Measurements from ENCODE around the gene PDE9A. TPM values are rescaled to one million over a fixed set of nuclear protein-coding genes. Genes with fewer than 3 reads are reported as not detected.

Gene PDE9A
- total RNA-seq, 1 donor from 2014 or later: 3.9 TPM

DNA sequence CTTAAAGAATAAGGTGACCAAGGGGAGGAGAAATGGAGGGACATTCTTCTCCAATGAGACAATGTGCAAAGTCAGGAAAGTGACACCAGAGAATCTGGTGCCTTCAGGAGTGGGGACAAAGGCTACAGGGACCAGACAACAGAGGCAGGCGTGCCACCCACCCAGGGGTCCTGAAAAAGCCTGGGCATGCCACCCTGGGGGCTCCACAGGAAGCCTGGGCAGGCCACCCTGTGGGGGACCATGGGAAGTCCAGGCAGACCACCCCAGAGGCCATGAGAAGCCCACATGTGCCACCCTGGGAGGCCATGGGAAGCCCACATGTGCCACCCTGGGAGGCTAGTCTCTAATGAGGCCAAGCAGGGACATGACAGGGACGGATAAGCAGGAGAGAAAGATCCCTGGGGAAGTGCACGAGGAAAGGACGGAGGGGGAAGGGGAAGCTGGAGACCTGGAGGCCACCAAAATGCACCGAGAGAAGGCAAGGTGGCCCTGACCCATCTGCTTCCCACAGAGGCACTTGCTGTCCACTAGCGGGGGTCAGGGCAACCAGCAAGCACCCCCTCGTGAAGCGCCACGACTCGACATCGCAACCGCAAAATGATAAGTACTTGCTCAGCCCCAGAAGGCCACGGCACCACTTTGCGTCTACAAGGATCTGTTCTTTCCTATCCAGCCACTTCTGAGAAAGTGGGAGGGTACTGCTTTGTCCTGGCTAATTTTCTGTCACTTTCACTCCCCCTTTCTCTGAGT lies 7.2 kb upstream of the PDE9A start:
- peaks cover 34% of the 10 kb centered on the region for H3K27me3 ChIP-seq (ENCODE audit: control insufficient read depth, insufficient read depth, low read length)
- H3K4me3 ChIP-seq (ENCODE audit: low read depth, low read length): no peak overlapping the region
- no peak for DNase-seq (ENCODE audit: low read depth)
- TF ChIP-seq, protein P1, sequence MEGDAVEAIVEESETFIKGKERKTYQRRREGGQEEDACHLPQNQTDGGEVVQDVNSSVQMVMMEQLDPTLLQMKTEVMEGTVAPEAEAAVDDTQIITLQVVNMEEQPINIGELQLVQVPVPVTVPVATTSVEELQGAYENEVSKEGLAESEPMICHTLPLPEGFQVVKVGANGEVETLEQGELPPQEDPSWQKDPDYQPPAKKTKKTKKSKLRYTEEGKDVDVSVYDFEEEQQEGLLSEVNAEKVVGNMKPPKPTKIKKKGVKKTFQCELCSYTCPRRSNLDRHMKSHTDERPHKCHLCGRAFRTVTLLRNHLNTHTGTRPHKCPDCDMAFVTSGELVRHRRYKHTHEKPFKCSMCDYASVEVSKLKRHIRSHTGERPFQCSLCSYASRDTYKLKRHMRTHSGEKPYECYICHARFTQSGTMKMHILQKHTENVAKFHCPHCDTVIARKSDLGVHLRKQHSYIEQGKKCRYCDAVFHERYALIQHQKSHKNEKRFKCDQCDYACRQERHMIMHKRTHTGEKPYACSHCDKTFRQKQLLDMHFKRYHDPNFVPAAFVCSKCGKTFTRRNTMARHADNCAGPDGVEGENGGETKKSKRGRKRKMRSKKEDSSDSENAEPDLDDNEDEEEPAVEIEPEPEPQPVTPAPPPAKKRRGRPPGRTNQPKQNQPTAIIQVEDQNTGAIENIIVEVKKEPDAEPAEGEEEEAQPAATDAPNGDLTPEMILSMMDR (IDR thresholded peaks at IDR 0.05; ENCODE audit: insufficient read depth, low read length, poor library complexity, severe bottlenecking): no peak
- no peaks in the 10 kb centered on the region for H3K36me3 ChIP-seq (ENCODE audit: control insufficient read depth, insufficient read depth, low read length)

DNA sequence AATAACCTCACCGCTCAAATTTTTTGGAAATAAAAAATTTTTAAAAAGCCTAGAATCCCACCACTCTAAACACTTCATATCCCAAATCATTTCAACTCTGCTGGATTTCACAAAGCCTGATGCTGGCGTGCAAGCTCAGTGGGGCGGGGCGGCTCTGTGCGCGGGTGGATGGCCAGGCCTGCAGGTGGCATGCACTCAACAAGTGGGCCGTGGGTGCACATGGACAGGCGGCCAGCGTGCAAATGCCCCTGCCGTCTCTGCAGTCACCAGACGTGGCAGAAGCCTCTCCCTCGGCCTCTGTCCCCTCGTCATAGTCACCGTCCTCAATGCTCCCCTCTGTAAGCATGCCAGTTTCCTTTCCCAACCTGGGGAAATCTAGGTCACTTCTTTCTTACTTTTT lies 6.6 kb upstream of the PDE9A start:
- Histone ChIP-seq H3K27me3 (ENCODE audit: control insufficient read depth, insufficient read depth, low read length) (peaks cover 28% of the 10 kb centered on the region), H3K4me3 (ENCODE audit: low read depth, low read length) (no peak overlapping the region), H3K36me3 (ENCODE audit: control insufficient read depth, insufficient read depth, low read length) (no peaks in the 10 kb centered on the region)
- TF ChIP-seq, protein P1 (IDR thresholded peaks at IDR 0.05; ENCODE audit: insufficient read depth, low read length, poor library complexity, severe bottlenecking): no peak
- DNase-seq (ENCODE audit: low read depth): no peak

DNA sequence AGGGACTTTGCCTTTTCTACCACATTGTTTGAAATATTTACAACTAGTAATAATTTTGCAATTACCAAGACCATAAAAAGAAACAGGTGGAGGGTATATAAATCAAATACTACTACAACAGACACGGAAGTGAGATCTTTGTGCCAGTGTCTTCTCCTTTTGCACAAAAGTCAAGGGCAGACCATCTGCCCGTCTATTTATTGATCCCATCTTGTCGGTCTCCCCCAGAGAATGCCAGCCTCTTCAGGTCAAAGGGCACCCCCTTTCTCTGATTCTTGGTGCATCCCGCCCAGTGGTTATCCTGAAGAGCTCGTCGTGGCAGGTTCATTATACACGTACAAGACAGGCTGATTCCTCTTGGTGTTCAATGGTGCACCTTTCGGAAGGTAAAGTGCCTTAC lies 4.8 kb upstream of the PDE9A start:
- TF ChIP-seq, protein P1 (IDR thresholded peaks at IDR 0.05; ENCODE audit: insufficient read depth, low read length, poor library complexity, severe bottlenecking): no peak
- Histone ChIP-seq H3K27me3 (ENCODE audit: control insufficient read depth, insufficient read depth, low read length) (peaks cover 32% of the 10 kb centered on the region), H3K36me3 (ENCODE audit: control insufficient read depth, insufficient read depth, low read length) (no peaks in the 10 kb centered on the region)

DNA sequence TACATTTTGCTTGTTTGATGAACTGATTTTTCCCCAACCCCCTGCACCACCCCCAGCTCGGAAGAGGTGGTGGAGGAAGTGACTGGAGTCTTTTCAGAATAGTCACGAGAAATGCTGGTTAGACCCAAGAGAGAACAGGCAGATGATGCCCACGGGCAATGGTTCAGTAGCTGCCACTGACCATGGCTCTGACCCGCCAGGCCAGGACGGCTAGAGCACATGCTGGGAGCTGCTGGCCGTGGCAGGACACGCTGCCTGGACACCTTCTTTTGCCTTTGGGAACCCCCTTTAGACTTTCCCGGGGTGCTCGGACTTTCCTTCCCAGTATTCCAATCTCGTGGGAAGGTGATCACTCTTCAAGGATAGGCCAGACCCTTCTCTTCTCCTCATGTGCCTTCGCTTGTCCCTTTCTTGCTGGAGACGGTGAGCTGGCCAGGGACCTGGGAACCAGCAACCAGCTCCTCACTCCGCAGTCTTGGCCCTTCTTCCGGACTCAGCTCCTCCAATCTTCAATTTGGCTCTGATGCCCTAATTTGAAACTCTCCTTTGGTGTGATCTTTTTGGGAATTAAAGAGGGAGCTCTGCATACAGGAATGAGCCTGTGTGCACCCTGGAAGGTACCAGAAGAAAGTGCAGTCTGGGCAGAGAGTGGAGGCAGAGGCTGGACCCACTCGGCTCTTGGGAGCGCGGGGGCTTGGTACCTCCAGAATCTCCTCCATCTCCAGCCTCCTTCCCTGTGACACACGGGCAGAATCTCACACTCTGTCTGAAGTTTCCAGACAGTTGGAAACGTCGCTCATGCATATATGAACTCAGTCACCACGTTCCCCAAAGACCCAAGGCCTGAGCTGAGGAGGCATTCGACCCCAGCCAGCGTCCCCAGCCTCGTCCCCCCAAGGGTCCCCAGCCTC lies 4.0 kb upstream of the PDE9A start:
- TF ChIP-seq, protein P1 (IDR thresholded peaks at IDR 0.05; ENCODE audit: insufficient read depth, low read length, poor library complexity, severe bottlenecking): no peak
- DNase-seq (ENCODE audit: low read depth): no peak
- H3K27me3 ChIP-seq (ENCODE audit: control insufficient read depth, insufficient read depth, low read length): peaks cover 35% of the 10 kb centered on the region
- H3K36me3 ChIP-seq (ENCODE audit: control insufficient read depth, insufficient read depth, low read length): no peaks in the 10 kb centered on the region
- H3K4me3 ChIP-seq (ENCODE audit: low read depth, low read length): no peak overlapping the region

More for the DNA sequence above, 4.8 kb upstream of the PDE9A start:
- H3K4me3 ChIP-seq (ENCODE audit: low read depth, low read length): no peak overlapping the region
- DNase-seq (ENCODE audit: low read depth): no peak

DNA sequence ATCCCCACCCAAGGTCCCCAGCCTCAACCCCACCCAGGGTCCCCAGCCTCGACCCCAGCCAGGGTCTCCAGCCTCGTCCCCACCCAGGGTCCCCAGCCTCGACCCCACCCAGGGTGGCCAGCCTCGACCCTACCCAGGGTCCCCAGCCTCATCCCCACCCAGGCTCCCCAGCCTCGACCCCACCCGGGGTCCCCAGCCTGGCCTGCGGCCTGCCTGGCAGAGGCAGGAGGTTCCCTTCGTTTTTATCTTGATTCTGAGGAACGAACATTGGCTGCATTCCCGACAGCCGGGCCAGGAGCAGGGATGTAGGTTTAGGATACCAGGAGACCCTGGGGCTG lies 3.4 kb upstream of the PDE9A start:
- no peak for DNase-seq (ENCODE audit: low read depth)
- peaks cover 42% of the 10 kb centered on the region for H3K27me3 ChIP-seq (ENCODE audit: control insufficient read depth, insufficient read depth, low read length)
- TF ChIP-seq, protein P1 (IDR thresholded peaks at IDR 0.05; ENCODE audit: insufficient read depth, low read length, poor library complexity, severe bottlenecking): no peak
- H3K36me3 ChIP-seq (ENCODE audit: control insufficient read depth, insufficient read depth, low read length): no peaks in the 10 kb centered on the region
- no peak overlapping the region for H3K4me3 ChIP-seq (ENCODE audit: low read depth, low read length)

Data from kidney epithelial cell (primary cell).